HEK293 (cell line): ENCODE measurements around the gene RFTN2.
A peak's percentile ranks its signal among the peaks of the same experiment; 100 is the strongest.

Experiments
- CTCF ChIA-PET: fragments of 350-600 bp; formaldehyde crosslinking; extraction: SDS; loops from one replicate; lab custom pipeline; 2021; ENCODE audit warnings: antibody characterized with exemption; lab: Yijun Ruan, JAX
- POLR2A ChIA-PET: fragments of 300-600 bp; formaldehyde crosslinking; extraction: SDS; loops from one replicate; lab custom pipeline; 2020; ENCODE audit warnings: antibody characterized with exemption, inconsistent platforms; lab: Yijun Ruan, JAX
- H3K27ac ChIP-seq: fragments of 200-500 bp; sonication (Bioruptor generic); 2 replicates; pipeline ENCODE4 v1.5.1; 2014; ENCODE audit warnings: low read depth, low read length, control low read depth, inconsistent platforms; ENCODE audit errors: extremely low read depth
- H3K36me3 ChIP-seq, 2 experiments: fragments of 200-500 bp in 1 of 2; sonication (Bioruptor generic) in 1 of 2; 1 replicate in 1 of 2; 2 replicates in 1 of 2; pipeline ENCODE4 v1.5.1; 2014 to 2017; ENCODE audit warnings: inconsistent platforms in 2 of 2, low read length in 2 of 2; ENCODE audit not compliant: control insufficient read depth in 2 of 2, insufficient read depth in 1 of 2
- H3K4me1 ChIP-seq: fragments of 200-500 bp; sonication (Bioruptor generic); 2 replicates; pipeline ENCODE4 v1.5.1; 2014; ENCODE audit warnings: mild to moderate bottlenecking, low read length, inconsistent platforms; ENCODE audit not compliant: control insufficient read depth, insufficient read depth
- H3K4me3 ChIP-seq: 2 replicates; pipeline ENCODE4 v1.5.1; 2011; ENCODE audit warnings: low read depth, mild to moderate bottlenecking, control low read depth, low read length, moderate library complexity
- H3K9me3 ChIP-seq: fragments of 200-500 bp; sonication (Bioruptor generic); 2 replicates; pipeline ENCODE4 v1.5.1; 2014; ENCODE audit warnings: low read depth, low read length, inconsistent platforms; ENCODE audit not compliant: control insufficient read depth, insufficient read depth
- CTCF ChIP-seq: fragments of 450-650 bp; formaldehyde crosslinking; IDR thresholded peaks from 2 replicates; pipeline ENCODE4 v1.5.1; 2016; ENCODE audit warnings: missing biosample characterization, missing genetic modification characterization
- FEZF1 ChIP-seq: fragments of 450-650 bp; formaldehyde crosslinking; IDR thresholded peaks from 2 replicates; pipeline ENCODE4 v1.5.1; 2016; ENCODE audit warnings: missing biosample characterization, missing genetic modification characterization
- IKZF3 ChIP-seq: fragments of 450-650 bp; IDR thresholded peaks from 2 replicates; pipeline ENCODE4 v1.5.0; 2018; ENCODE audit warnings: missing biosample characterization, mild to moderate bottlenecking, missing genetic modification characterization, moderate library complexity
- MEIS1 ChIP-seq: sonication (generic); formaldehyde crosslinking; IDR thresholded peaks from 2 replicates; pipeline ENCODE4 v1.8.1; 2022; ENCODE audit warnings: missing genetic modification reagents, mild to moderate bottlenecking, borderline replicate concordance
- PRDM1 ChIP-seq: fragments of 450-650 bp; formaldehyde crosslinking; IDR thresholded peaks from 2 replicates; pipeline ENCODE4; 2016; ENCODE audit warnings: missing biosample characterization, missing genetic modification characterization
- ZBTB1 ChIP-seq: fragments of 450-650 bp; formaldehyde crosslinking; IDR thresholded peaks from 2 replicates; pipeline ENCODE4 v1.5.1; 2016; ENCODE audit warnings: missing biosample characterization, missing genetic modification characterization
- ZBTB17 ChIP-seq: fragments of 450-650 bp; formaldehyde crosslinking; IDR thresholded peaks from 2 replicates; pipeline ENCODE4 v1.5.1; 2016; ENCODE audit warnings: missing biosample characterization, missing genetic modification characterization
- ZEB2 ChIP-seq: fragments of 450-650 bp; formaldehyde crosslinking; IDR thresholded peaks from 2 replicates; pipeline ENCODE4 v1.5.1; 2016; ENCODE audit warnings: missing biosample characterization, missing genetic modification characterization
- ZNF114 ChIP-seq: fragments of 450-650 bp; formaldehyde crosslinking; IDR thresholded peaks from 2 replicates; pipeline ENCODE4 v1.5.0; 2017; ENCODE audit warnings: missing biosample characterization, missing genetic modification characterization
- ZNF214 ChIP-seq: fragments of 450-650 bp; formaldehyde crosslinking; IDR thresholded peaks from 2 replicates; pipeline ENCODE4 v1.5.1; 2017; ENCODE audit warnings: missing biosample characterization, mild to moderate bottlenecking, missing genetic modification characterization, borderline replicate concordance
- ZNF23 ChIP-seq: fragments of 450-650 bp; formaldehyde crosslinking; IDR thresholded peaks from 2 replicates; pipeline ENCODE4 v1.5.1; 2016; ENCODE audit warnings: missing biosample characterization, missing genetic modification characterization, borderline replicate concordance
- ZNF24 ChIP-seq: fragments of 450-650 bp; formaldehyde crosslinking; IDR thresholded peaks from 2 replicates; pipeline ENCODE4 v1.5.1; 2016; ENCODE audit warnings: missing biosample characterization, missing genetic modification characterization
- ZNF274 ChIP-seq, 2 experiments: fragments of 200-500 bp in 1 of 2; fragments of 450-650 bp in 1 of 2; sonication (Bioruptor generic) in 1 of 2; formaldehyde crosslinking in 1 of 2; IDR thresholded peaks; 2 replicates each; pipeline versions ENCODE4 v1.5.1 to v1.6.1; 2014 to 2016; ENCODE audit warnings: borderline replicate concordance in 1 of 2, inconsistent platforms in 1 of 2, low read length in 1 of 2, missing biosample characterization in 1 of 2, missing genetic modification characterization in 1 of 2
- ZNF324 ChIP-seq: fragments of 450-650 bp; formaldehyde crosslinking; IDR thresholded peaks from 2 replicates; pipeline ENCODE4 v1.5.1; 2016; ENCODE audit warnings: missing biosample characterization, missing genetic modification characterization
- ZNF335 ChIP-seq: fragments of 450-650 bp; formaldehyde crosslinking; conservative IDR thresholded peaks from 2 replicates; pipeline ENCODE4 v1.5.1; 2016; ENCODE audit warnings: missing biosample characterization, missing genetic modification characterization
- ZNF366 ChIP-seq: fragments of 450-650 bp; formaldehyde crosslinking; conservative IDR thresholded peaks from 2 replicates; pipeline ENCODE4 v1.5.1; 2016; ENCODE audit warnings: missing biosample characterization, missing genetic modification characterization
- ZNF391 ChIP-seq: fragments of 450-650 bp; formaldehyde crosslinking; IDR thresholded peaks from 2 replicates; pipeline ENCODE4 v1.5.1; 2016; ENCODE audit warnings: low read depth, missing biosample characterization, missing genetic modification characterization, borderline replicate concordance
- ZNF394 ChIP-seq: fragments of 450-650 bp; formaldehyde crosslinking; IDR thresholded peaks from 2 replicates; pipeline ENCODE4 v1.5.1; 2016; ENCODE audit warnings: missing biosample characterization, missing genetic modification characterization, mild to moderate bottlenecking, moderate library complexity, borderline replicate concordance
- ZNF426 ChIP-seq: fragments of 450-650 bp; formaldehyde crosslinking; IDR thresholded peaks from 2 replicates; pipeline ENCODE4 v1.5.1; 2017; ENCODE audit warnings: missing biosample characterization, missing genetic modification characterization, mild to moderate bottlenecking, inconsistent platforms, moderate library complexity
- ZNF433 ChIP-seq: fragments of 450-650 bp; formaldehyde crosslinking; IDR thresholded peaks from 2 replicates; pipeline ENCODE4 v1.5.1; 2016; ENCODE audit warnings: missing biosample characterization, missing genetic modification characterization, low read depth
- ZNF521 ChIP-seq: fragments of 450-650 bp; formaldehyde crosslinking; IDR thresholded peaks from 2 replicates; pipeline ENCODE4 v1.5.1; 2017; ENCODE audit warnings: missing biosample characterization, mild to moderate bottlenecking, missing genetic modification characterization
- ZNF610 ChIP-seq: fragments of 450-650 bp; formaldehyde crosslinking; IDR thresholded peaks from 2 replicates; pipeline ENCODE4 v1.5.1; 2016; ENCODE audit warnings: missing biosample characterization, missing genetic modification characterization, borderline replicate concordance
- ZNF658 ChIP-seq: fragments of 450-650 bp; formaldehyde crosslinking; IDR thresholded peaks from 2 replicates; pipeline ENCODE4; 2016; ENCODE audit warnings: missing biosample characterization, missing genetic modification characterization
- ZNF747 ChIP-seq: fragments of 450-650 bp; formaldehyde crosslinking; IDR thresholded peaks from 2 replicates; pipeline ENCODE4 v1.5.1; 2016; ENCODE audit warnings: missing biosample characterization, missing genetic modification characterization
- ZNF792 ChIP-seq: fragments of 450-650 bp; formaldehyde crosslinking; IDR thresholded peaks from 2 replicates; pipeline ENCODE4 v1.5.1; 2016; ENCODE audit warnings: missing biosample characterization, missing genetic modification characterization
- TF ChIP-seq, protein P1 (sequence below): fragments of 450-650 bp; IDR thresholded peaks from 2 replicates; pipeline ENCODE4 v1.5.1; 2018; ENCODE audit warnings: missing biosample characterization, mild to moderate bottlenecking, missing genetic modification characterization

Gene RFTN2

DNA sequence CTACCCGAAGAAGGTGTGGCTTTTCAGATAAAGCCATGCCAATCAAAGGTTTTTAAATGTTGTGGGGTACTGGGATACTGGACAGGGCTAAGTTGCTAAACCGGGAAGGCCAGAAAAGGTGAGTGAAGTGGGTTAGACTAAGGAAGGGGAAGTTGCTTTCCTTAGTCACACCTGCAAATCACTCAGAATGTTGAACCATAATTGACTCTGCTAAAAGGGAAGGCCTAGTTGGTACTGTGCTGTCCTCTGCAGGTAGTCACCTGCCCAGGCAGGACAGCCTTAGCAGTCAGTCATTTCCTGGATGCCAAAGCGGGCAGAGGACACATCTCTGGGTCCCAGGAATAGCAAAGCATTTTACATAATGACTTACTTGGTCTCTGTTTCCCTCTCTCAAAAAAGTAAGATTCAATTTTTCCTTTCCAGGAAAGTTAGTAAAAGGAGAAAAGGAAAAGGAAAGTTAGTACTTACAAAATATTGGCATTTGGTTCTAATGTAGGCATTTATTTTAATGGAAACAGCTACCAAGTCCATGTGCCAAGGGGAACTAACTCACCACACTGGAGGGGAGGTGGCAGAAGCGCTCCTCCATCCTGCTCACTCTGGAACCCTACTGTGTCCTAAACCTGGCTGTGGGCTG is 60.3 kb downstream of the RFTN2 start:
- Histone ChIP-seq H3K9me3 (no peaks in the 10 kb centered on the region), H3K4me3 (no peak overlapping the region), H3K4me1 (peaks cover 14% of the 10 kb centered on the region), H3K27ac (no peak overlapping the region), H3K36me3 (no peaks in the 10 kb centered on the region)
- ChIA-PET CTCF (no interaction called here), POLR2A (no interaction called here)
- TF ChIP-seq IKZF3 = no peak
- no peak for TF ChIP-seq ZEB2 (tag by site-specific recombination)
- TF ChIP-seq, protein P1, sequence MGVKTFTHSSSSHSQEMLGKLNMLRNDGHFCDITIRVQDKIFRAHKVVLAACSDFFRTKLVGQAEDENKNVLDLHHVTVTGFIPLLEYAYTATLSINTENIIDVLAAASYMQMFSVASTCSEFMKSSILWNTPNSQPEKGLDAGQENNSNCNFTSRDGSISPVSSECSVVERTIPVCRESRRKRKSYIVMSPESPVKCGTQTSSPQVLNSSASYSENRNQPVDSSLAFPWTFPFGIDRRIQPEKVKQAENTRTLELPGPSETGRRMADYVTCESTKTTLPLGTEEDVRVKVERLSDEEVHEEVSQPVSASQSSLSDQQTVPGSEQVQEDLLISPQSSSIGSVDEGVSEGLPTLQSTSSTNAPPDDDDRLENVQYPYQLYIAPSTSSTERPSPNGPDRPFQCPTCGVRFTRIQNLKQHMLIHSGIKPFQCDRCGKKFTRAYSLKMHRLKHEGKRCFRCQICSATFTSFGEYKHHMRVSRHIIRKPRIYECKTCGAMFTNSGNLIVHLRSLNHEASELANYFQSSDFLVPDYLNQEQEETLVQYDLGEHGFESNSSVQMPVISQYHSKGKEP (tag by site-specific recombination) = no peak
- 0 out of 2 replicates have a peak, but pooled peaks have one; percentile 13 for TF ChIP-seq CTCF (tag by site-specific recombination)
- TF ChIP-seq PRDM1 (tag by site-specific recombination) = peak; percentile 61; the same call in 1 of the 2 replicates

GRCh38 chr2:197614532-197614931 is 60.9 kb downstream of the RFTN2 start:
- POLR2A ChIA-PET = no interaction called here
- TF ChIP-seq ZNF426 (tag by site-specific recombination) (no peak), ZNF747 (tag by site-specific recombination) (no peak), ZNF433 (tag by site-specific recombination) (no peak), ZBTB1 (tag by site-specific recombination) (no peak), ZNF521 (tag by site-specific recombination) (no peak), ZNF391 (tag by site-specific recombination) (no peak), ZNF610 (tag by site-specific recombination) (no peak), ZNF792 (tag by site-specific recombination) (no peak), ZNF658 (tag by site-specific recombination) (no peak), MEIS1 (CRISPR knock-in tag) (no peak), ZNF114 (no peak), ZNF324 (tag by site-specific recombination) (no peak), ZNF274 (IDR thresholded peaks at IDR 0.05; ENCODE audit: low read length) (no peak), ZNF274 (tag by site-specific recombination; IDR thresholded peaks at IDR 0.05; ENCODE audit: borderline replicate concordance) (no peak)
- no peaks in the 10 kb centered on the region for H3K36me3 ChIP-seq
- H3K27ac ChIP-seq = no peak overlapping the region
- peaks cover 14% of the 10 kb centered on the region for H3K4me1 ChIP-seq
- CTCF ChIA-PET = no interaction called here
- H3K9me3 ChIP-seq = no peaks in the 10 kb centered on the region
- H3K4me3 ChIP-seq = no peak overlapping the region

DNA sequence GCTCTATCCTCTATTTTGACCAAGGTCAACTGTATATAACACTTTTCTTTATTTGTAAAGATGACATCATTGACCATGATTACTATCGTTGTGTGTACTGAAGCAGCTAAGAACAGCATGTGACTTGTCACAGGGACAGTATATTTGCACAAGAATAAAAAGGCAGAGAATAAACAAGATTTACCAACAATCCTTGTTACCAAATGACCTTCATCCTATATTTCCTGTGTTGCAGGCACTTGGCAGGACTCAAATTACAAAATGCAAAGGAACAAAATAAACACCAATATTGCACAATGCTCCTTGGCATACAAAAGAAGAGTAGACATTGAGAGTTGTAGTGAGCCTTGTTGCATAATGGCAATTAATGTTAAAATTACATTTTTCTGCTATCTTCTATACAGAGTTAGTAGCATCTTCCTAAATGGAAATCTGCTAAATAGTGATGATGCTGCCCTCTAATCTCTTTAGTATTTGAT is 61.8 kb downstream of the RFTN2 start:
- ChIA-PET POLR2A (interaction anchor here (0.6 to 0.9 kb wide), 2 partner anchors 114 to 160 kb away, joined by 3 to 4 read pairs; partner anchors contain the start of genes COQ10B, HSPD1 and HSPE1), CTCF (no interaction called here)
- Histone ChIP-seq H3K9me3 (no peaks in the 10 kb centered on the region), H3K27ac (no peak overlapping the region), H3K36me3 (no peaks in the 10 kb centered on the region), H3K4me1 (peaks cover 14% of the 10 kb centered on the region), H3K4me3 (no peak overlapping the region)
- TF ChIP-seq ZNF23 (tag by site-specific recombination) (no peak), ZNF214 (tag by site-specific recombination) (no peak), ZNF335 (tag by site-specific recombination) (peak; percentile 48), ZNF610 (tag by site-specific recombination) (no peak), ZBTB17 (tag by site-specific recombination) (peak; percentile 59; the same call in 1 of the 2 replicates), FEZF1 (tag by site-specific recombination) (peak; percentile 95), ZNF394 (peak; percentile 20; the same call in 1 of the 2 replicates), ZNF24 (tag by site-specific recombination) (peak; percentile 64; the same call in 1 of the 2 replicates), ZNF366 (peak; percentile 93)
- TF ChIP-seq, protein P1 (tag by site-specific recombination) = peak; percentile 71
